ENCODE results near the gene TCF7L1. TPM values are rescaled to one million over a fixed set of nuclear protein-coding genes. Genes with fewer than 3 reads are reported as not detected.
"Not testable (repeated sequence)": the region's sequence is repeated elsewhere in the genome, so short reads cannot be mapped to it uniquely, and the experiment has no call there.

The TCF7L1 gene
- total RNA-seq, 2 experiments from 2014 or later: not detected

DNA sequence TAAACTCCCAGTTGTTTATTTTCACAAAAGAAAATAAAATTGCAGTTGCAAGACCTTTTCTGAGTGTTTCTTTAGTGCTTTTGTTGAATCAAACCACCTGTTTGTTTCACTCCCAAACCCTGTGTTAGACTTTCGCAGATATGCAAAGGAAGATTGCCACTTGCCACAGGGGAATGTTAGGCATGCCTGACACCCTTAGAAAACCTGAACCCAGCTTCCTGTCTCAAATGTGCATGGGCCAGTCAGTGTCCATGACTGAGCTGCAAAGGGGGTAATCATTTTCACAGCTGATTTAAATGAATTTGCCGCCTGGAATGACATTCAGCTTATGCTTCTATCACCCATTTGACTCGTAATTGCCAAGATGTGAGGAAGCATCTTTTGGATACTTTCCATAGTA lies 177.1 kb downstream of the TCF7L1 start:
- DNase-seq (no peak), ATAC-seq (no peak)
- Mint-ChIP-seq H3K4me3 (peak overlapping the region; percentile 62), H3K9me3 (ENCODE audit: insufficient read depth) (no peaks in the 10 kb centered on the region), H3K4me1 (ENCODE audit: low read depth) (peaks cover 39% of the 10 kb centered on the region), H3K27ac (peak overlapping the region; percentile 78), H3K27me3 (ENCODE audit: low read depth) (no peaks in the 10 kb centered on the region), H3K36me3 (ENCODE audit: low read depth) (peaks cover 32% of the 10 kb centered on the region)
- ChIA-PET CTCF (interaction anchor here (0.7 to 2.8 kb wide), 4 partner anchors 10 to 385 kb away, joined by 3 to 49 read pairs (median 6); no protein-coding TSS in a partner anchor), POLR2A (interaction anchor here (1.0 to 2.7 kb wide), 4 partner anchors 9 to 101 kb away, joined by 3 to 26 read pairs (median 9); partner anchors contain the start of genes ELMOD3, RETSAT and TGOLN2)

DNA sequence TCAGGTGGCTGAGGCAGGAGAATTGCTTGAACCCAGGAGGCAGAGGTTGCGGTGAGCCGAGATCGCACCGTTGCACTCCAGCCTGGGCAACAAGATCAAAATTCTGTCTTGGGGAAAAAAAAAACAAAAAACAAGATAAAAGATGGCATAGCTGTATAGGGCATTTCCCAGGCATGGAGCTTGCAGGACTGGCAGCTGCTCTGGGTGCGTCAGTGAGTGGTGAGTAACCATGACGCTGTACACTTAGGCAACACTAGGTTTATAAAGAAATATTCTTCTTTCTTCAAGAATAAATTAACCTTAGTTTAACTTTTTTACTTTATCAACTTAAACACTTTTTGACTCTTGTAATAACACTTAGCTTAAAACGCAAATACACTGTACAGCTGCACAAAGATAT lies 179.2 kb downstream of the TCF7L1 start:
- Mint-ChIP-seq H3K9me3 (ENCODE audit: insufficient read depth) (no peaks in the 10 kb centered on the region), H3K4me1 (ENCODE audit: low read depth) (peaks cover 38% of the 10 kb centered on the region), H3K4me3 (no peak overlapping the region), H3K27ac (no peak overlapping the region), H3K36me3 (ENCODE audit: low read depth) (peaks cover 46% of the 10 kb centered on the region), H3K27me3 (ENCODE audit: low read depth) (no peaks in the 10 kb centered on the region)
- ATAC-seq: no peak
- no peak for DNase-seq
- ChIA-PET POLR2A (interaction anchor here (0.7 to 2.0 kb wide), 2 partner anchors 14 to 15 kb away, joined by 3 to 6 read pairs; partner anchors contain the start of gene TGOLN2), CTCF (interaction anchor here (0.9 kb wide), 1 partner anchor 12 kb away, joined by 6 read pairs; no protein-coding TSS in a partner anchor)

DNA sequence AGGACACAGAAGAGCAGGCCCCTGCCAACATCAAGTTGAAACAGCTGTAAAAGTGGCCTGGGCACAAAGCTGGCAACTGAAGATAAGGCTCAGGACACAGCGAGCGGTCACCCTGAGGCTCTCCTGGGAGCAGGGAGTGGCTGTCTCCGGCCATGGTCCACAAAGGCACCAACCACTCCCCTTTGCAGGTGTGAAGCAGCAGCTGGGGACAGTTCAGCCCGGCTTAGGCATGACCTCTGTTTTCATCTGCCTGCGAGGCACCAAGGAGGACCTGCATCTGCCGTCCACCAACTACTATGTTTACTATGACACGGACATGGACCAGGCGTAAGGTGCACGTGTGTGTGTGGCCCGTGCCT lies 181.7 kb downstream of the TCF7L1 start:
- ChIA-PET POLR2A (interaction anchor here (0.9 to 1.0 kb wide), 2 partner anchors 8 to 12 kb away, joined by 3 to 6 read pairs; partner anchors contain the start of gene TGOLN2), CTCF (interaction anchor here (1.8 kb wide), 1 partner anchor 14 kb away, joined by 10 read pairs; no protein-coding TSS in a partner anchor)
- H3K4me3 Mint-ChIP-seq: no peak overlapping the region
- H3K36me3 Mint-ChIP-seq (ENCODE audit: low read depth): peaks cover 60% of the 10 kb centered on the region
- peaks cover 41% of the 10 kb centered on the region for H3K4me1 Mint-ChIP-seq (ENCODE audit: low read depth)
- no peak for DNase-seq
- no peaks in the 10 kb centered on the region for H3K9me3 Mint-ChIP-seq (ENCODE audit: insufficient read depth)
- H3K27ac Mint-ChIP-seq: peak overlapping the region; percentile 59
- no peak for ATAC-seq
- no peaks in the 10 kb centered on the region for H3K27me3 Mint-ChIP-seq (ENCODE audit: low read depth)

DNA sequence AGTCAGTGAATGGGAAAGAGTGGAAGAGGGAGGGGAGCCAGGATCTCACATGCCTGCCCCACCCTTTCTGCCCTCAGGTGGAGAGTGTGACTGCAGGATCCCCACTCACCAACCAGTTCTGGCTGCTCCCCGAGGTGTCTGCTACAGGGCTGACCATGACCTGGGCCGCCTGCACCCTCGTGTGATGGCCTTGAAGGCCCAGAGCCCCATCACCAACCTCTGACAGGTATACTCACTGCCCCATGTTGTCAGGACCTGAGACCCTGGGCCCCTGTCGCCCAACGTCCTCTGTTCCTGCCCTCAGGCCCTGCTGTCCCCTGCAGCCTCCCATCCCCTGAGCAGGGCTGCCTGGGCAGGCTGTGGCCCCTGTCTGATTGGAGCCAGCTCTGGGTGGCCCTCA lies 182.7 kb downstream of the TCF7L1 start:
- H3K9me3 Mint-ChIP-seq (ENCODE audit: insufficient read depth); DNase-seq; H3K27me3 Mint-ChIP-seq (ENCODE audit: low read depth); ATAC-seq; H3K27ac Mint-ChIP-seq; H3K4me3 Mint-ChIP-seq; CTCF ChIA-PET: not testable (repeated sequence)
- POLR2A ChIA-PET: interaction anchor here (0.7 kb wide), 1 partner anchor 245 kb away, joined by 3 read pairs; the partner anchor contains the start of gene GGCX
- Mint-ChIP-seq H3K4me1 (ENCODE audit: low read depth) (peaks cover 42% of the 10 kb centered on the region), H3K36me3 (ENCODE audit: low read depth) (peaks cover 69% of the 10 kb centered on the region)

DNA sequence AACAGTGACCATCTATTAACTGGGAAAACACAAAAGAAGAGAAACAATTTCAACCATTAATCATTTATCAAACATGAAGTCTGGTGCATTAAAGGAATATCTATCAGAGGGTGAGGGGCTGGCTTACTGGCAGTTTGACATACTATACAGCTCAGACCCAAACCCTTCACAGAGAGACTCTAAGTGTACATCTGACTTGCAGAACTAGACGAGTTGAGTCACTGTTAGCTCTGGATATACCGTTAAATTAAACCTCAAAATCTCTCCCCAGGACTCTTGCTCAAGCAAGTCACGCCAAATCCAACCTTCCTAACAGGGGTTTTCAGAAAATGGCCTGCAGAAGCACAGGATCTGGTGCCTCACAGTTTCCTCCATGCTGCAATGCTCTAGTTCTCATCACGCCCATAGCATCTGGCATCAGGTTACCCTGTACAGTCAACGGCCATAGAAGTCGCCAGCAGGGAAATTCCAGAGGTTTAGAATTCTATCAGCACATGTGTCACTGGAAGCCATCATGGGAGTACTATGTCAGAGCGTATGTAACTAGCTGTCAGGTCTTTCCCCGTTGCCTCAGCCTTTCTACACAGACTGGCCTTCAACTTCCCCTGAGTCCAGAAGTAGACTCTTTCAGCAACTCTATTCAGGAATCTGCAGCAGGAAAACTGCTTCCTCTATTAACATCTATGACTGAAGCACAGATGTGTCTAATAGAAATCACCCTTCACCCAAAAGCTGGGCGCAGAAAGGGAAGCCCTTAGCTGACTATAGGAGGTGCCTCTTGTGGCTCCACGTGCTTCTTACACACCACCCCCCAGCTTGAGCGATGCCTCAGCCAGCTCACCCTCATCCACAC lies 185.3 kb downstream of the TCF7L1 start:
- CTCF ChIA-PET: interaction anchor here (0.5 to 4.4 kb wide), 6 partner anchors 9 to 233 kb away, joined by 3 to 20 read pairs (median 4); partner anchors contain the start of genes SH2D6 and TGOLN2
- Mint-ChIP-seq H3K27ac (peak overlapping the region; percentile 76), H3K4me1 (ENCODE audit: low read depth) (peaks cover 62% of the 10 kb centered on the region), H3K4me3 (peak overlapping the region; percentile 57), H3K27me3 (ENCODE audit: low read depth) (no peaks in the 10 kb centered on the region), H3K36me3 (ENCODE audit: low read depth) (peaks cover 80% of the 10 kb centered on the region), H3K9me3 (ENCODE audit: insufficient read depth) (no peaks in the 10 kb centered on the region)
- ATAC-seq (peak; percentile 66), DNase-seq (no peak)
- POLR2A ChIA-PET: interaction anchor here (0.7 to 3.6 kb wide), 4 partner anchors 8 to 227 kb away, joined by 3 to 43 read pairs (median 6); partner anchors contain the start of gene TGOLN2

DNA sequence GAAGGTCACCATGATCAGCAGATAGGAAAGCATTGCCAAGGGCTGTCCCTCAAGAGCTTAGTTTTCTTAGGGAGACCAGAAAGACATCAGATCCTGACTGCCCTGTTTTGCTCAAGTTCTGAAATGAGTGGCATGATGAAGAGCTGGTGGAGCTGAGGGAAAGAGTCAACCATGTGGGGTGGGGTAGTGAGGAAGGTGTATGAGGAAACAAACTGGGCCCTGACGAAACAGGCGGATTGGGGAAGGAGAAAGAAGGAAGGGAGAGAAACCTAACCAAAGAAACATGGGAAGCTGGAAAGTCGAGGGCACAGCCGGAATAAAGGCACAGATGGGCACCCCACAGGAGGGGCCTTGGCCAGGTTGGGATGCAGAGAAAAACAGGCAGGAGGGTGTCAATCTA lies 186.6 kb downstream of the TCF7L1 start:
- Mint-ChIP-seq H3K27ac (peak overlapping the region; percentile 25), H3K27me3 (ENCODE audit: low read depth) (no peaks in the 10 kb centered on the region), H3K4me3 (peak overlapping the region; percentile 2), H3K4me1 (ENCODE audit: low read depth) (peaks cover 71% of the 10 kb centered on the region), H3K36me3 (ENCODE audit: low read depth) (peaks cover 83% of the 10 kb centered on the region), H3K9me3 (ENCODE audit: insufficient read depth) (no peaks in the 10 kb centered on the region)
- no peak for DNase-seq
- POLR2A ChIA-PET: interaction anchor here (1.4 to 3.6 kb wide), 3 partner anchors 7 to 219 kb away, joined by 4 to 43 read pairs (median 9); partner anchors contain the start of gene TGOLN2
- ATAC-seq: no peak
- CTCF ChIA-PET: interaction anchor here (2.7 to 4.4 kb wide), 2 partner anchors 19 to 232 kb away, joined by 12 to 20 read pairs; no protein-coding TSS in a partner anchor

DNA sequence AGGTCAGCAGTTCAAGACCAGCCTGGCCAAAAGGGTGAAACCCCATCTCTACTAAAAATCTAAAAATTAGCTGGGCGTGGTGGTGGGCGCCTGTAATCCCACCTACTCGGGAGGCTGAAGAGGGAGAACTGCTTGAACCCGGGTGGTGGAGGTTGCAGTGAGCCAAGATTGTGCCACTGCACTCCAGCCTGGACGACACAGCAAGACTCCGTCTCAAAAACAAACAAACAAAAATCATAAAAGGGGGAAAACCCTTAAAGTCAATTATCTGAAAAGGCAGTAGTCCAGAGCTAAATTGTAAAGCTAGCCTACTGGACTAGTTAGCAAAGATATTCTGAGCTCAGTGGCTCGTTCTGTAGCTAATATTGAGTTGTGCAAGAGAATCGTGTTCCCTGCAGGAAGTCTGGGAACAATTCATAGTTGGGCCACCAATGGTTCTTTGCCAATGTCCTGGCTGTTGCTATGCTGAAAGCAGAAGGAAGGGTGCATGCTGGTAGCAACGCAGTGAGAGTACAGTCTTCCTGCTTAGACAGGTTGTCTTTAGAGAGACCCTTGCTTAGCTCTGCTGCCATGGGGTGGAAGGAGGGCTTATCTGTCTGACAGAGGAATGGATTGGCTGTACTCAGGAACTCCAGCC lies 190.3 kb downstream of the TCF7L1 start:
- Mint-ChIP-seq H3K4me1 (ENCODE audit: low read depth) (peaks cover 63% of the 10 kb centered on the region), H3K27me3 (ENCODE audit: low read depth) (no peaks in the 10 kb centered on the region), H3K4me3 (peak overlapping the region; percentile 97), H3K36me3 (ENCODE audit: low read depth) (peaks cover 92% of the 10 kb centered on the region), H3K9me3 (ENCODE audit: insufficient read depth) (no peaks in the 10 kb centered on the region), H3K27ac (peak overlapping the region; percentile 44)
- ChIA-PET CTCF (interaction anchor here (3.7 kb wide), 1 partner anchor 23 kb away, joined by 15 read pairs; no protein-coding TSS in a partner anchor), POLR2A (interaction anchor here (0.9 to 2.8 kb wide), 5 partner anchors 9 to 430 kb away, joined by 3 to 10 read pairs (median 4); partner anchors contain the start of genes ELMOD3 and RETSAT)
- DNase-seq (no peak), ATAC-seq (no peak)

DNA sequence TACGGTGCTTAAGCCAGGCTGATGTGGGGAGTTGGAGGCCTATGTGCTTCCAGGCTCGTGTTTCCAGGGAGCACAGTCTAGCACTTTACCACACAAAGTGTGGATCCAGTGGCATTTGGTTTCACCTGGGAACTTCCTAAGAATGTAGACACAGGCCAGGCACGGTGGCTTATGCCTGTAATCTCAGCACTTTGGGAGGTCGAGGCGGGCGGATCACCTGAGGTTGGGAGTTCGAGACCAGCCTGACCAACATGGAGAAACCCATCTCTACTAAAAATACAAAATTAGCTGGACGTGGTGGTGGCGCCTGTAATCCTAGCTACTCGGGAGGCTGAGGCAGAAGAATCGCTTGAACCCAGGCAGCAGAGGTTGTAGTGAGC lies 190.8 kb downstream of the TCF7L1 start:
- DNase-seq; ATAC-seq; H3K9me3 Mint-ChIP-seq (ENCODE audit: insufficient read depth); H3K27me3 Mint-ChIP-seq (ENCODE audit: low read depth): not testable (repeated sequence)
- peaks cover 61% of the 10 kb centered on the region for H3K4me1 Mint-ChIP-seq (ENCODE audit: low read depth)
- POLR2A ChIA-PET: interaction anchor here (0.8 to 2.8 kb wide), 4 partner anchors 15 to 216 kb away, joined by 3 to 10 read pairs (median 5); partner anchors contain the start of genes ELMOD3 and RETSAT
- H3K27ac Mint-ChIP-seq: peak overlapping the region; percentile 44
- H3K36me3 Mint-ChIP-seq (ENCODE audit: low read depth): peaks cover 87% of the 10 kb centered on the region
- CTCF ChIA-PET: interaction anchor here (3.7 kb wide), 1 partner anchor 23 kb away, joined by 15 read pairs; no protein-coding TSS in a partner anchor
- peak overlapping the region; percentile 97 for H3K4me3 Mint-ChIP-seq

DNA sequence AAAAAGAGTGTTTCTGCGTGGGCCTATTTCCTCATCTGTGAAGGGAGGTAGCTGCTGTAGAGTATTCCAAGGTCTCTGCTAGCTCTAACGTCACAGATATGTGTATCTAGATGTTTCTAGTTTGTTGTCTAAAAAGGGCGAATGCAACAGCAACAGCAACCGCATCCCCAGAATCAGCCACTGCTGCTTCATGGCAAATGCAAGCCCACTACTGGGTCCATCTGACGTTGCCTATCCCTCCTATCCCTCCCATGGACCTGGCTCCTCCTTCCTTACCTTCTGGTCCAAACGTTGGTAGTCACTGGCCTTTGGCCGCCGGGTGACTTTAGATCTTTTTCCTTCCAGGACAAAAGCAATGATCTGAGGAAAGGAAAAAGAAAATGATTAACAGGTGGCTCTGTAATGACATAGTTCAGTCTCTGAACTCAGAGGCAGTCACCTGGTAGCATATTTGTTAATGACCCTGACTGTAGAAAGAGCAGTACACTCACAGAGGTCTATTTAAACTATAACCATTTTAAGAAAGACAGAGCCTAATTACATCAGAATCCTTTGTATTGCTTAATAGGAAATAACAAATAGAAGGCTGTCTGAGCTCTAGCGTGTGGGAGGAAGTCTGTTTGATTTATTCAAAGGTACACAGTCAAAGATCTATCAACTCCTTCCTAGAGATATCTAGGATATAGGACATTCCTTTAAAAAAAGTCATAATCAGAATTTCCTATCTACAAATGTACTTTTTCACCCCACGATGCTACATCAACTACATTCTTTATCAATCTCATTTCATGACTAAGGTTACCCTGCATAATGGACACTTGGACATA lies 191.7 kb downstream of the TCF7L1 start:
- DNase-seq (no peak), ATAC-seq (no peak)
- Mint-ChIP-seq H3K4me3 (peak overlapping the region; percentile 97), H3K4me1 (ENCODE audit: low read depth) (peaks cover 59% of the 10 kb centered on the region), H3K27me3 (ENCODE audit: low read depth) (no peaks in the 10 kb centered on the region), H3K36me3 (ENCODE audit: low read depth) (peaks cover 80% of the 10 kb centered on the region), H3K9me3 (ENCODE audit: insufficient read depth) (no peaks in the 10 kb centered on the region), H3K27ac (peak overlapping the region; percentile 100)
- POLR2A ChIA-PET: interaction anchor here (0.8 to 2.8 kb wide), 5 partner anchors 16 to 215 kb away, joined by 3 to 10 read pairs (median 3); partner anchors contain the start of genes ELMOD3 and RETSAT
- CTCF ChIA-PET: interaction anchor here (1.4 to 3.7 kb wide), 3 partner anchors 24 to 227 kb away, joined by 4 to 15 read pairs (median 7); no protein-coding TSS in a partner anchor

DNA sequence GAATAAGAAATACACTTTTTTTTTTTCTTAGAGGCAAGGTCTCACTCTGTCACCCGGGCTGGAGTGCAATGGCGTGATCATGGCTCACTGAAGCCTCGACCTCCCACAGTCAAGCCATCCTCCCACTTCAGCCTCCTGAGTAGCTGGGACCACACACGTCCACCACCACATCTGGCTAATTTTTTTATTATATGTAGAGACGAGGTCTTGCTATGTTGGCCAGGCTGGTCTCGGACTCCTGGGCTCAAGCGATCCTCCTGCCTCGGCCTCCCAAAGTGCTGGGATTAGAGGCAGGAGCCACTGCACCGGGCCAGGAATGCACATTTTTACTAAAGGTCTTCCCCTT lies 192.2 kb downstream of the TCF7L1 start:
- H3K9me3 Mint-ChIP-seq (ENCODE audit: insufficient read depth): no peaks in the 10 kb centered on the region
- ATAC-seq (no peak), DNase-seq (no peak)
- peaks cover 53% of the 10 kb centered on the region for H3K4me1 Mint-ChIP-seq (ENCODE audit: low read depth)
- POLR2A ChIA-PET: interaction anchor here (1.1 to 1.7 kb wide), 2 partner anchors 12 to 16 kb away, joined by 3 to 10 read pairs; no protein-coding TSS in a partner anchor
- peak overlapping the region; percentile 100 for H3K27ac Mint-ChIP-seq
- H3K4me3 Mint-ChIP-seq: peak overlapping the region; percentile 97
- H3K27me3 Mint-ChIP-seq (ENCODE audit: low read depth): no peaks in the 10 kb centered on the region
- CTCF ChIA-PET: interaction anchor here (1.4 to 3.7 kb wide), 4 partner anchors 25 to 226 kb away, joined by 4 to 15 read pairs (median 10); partner anchors contain the start of genes ELMOD3 and RETSAT
- H3K36me3 Mint-ChIP-seq (ENCODE audit: low read depth): peaks cover 75% of the 10 kb centered on the region

All from activated CD8-positive, alpha-beta T cell treated with anti-CD3 and anti-CD28 coated beads, Interleukin-2, amount 10 ng/mL, durations not matched to agents 7 days and 5 days (primary cell).